RWPE1 (cell line): ENCODE data around the gene NOL4L.

Experiments
- CTCF ChIA-PET: fragments of 350-600 bp; sonication (Branson Sonifier 250); formaldehyde crosslinking; extraction: SDS; loops from one replicate; lab custom pipeline; 2021; lab: Yijun Ruan, JAX
- POLR2A ChIA-PET: fragments of 400-600 bp; formaldehyde crosslinking; extraction: SDS; loops from one replicate; lab custom pipeline; 2020; ENCODE audit warnings: antibody characterized with exemption; ENCODE audit not compliant: low non-redundant PET; lab: Yijun Ruan, JAX
- DNase-seq: peaks from one replicate; pipeline ENCODE4 v3.0.0; 2012; ENCODE audit warnings: low spot score
- H3K27ac ChIP-seq: fragments of 450-650 bp; 2 replicates; pipeline ENCODE4 v1.5.1; 2017
- TF ChIP-seq, protein P1 (sequence below): fragments of 450-650 bp; conservative IDR thresholded peaks from 2 replicates; pipeline ENCODE4 v1.5.1; 2017; ENCODE audit warnings: low read depth, mild to moderate bottlenecking

Gene NOL4L

DNA sequence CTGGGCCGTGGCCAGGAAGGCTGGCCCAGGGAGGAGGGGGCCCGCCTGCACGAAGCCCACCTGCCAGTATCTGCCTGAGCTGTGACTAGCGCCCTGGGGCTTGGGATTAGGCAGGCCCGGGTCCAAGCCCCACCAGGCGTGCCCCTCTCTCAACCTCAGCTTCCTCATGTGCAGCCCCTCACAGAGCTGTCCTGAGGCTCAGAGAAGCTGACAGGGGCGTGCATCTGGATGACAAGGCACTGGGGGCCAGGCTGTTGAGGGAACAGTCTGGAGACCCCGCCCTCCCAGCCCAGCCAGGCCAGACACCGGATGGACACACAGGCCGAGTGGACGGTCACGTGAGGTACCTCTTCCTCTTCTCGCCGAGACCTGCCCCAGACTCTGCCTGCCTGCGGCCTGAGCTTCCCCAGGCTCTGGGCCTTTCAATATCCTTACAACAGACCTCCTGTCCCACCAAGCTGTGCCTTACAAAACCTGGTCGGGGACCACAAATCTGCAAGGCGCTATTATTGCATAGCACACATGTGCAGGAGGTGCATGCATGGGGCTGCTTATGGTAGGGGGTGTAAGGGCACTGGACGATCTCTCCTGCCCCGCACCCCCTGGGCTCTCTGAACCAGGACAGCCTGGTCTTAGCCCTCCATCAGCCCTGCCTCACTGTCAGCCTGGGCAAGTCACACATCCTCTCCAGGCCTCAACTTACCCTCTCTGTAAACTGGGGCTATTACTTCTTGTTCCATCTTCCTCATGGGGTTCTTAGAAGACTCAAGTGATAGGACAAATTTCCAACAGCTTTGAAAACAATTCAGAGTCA is 20.0 kb downstream of the NOL4L start:
- TF ChIP-seq, protein P1, sequence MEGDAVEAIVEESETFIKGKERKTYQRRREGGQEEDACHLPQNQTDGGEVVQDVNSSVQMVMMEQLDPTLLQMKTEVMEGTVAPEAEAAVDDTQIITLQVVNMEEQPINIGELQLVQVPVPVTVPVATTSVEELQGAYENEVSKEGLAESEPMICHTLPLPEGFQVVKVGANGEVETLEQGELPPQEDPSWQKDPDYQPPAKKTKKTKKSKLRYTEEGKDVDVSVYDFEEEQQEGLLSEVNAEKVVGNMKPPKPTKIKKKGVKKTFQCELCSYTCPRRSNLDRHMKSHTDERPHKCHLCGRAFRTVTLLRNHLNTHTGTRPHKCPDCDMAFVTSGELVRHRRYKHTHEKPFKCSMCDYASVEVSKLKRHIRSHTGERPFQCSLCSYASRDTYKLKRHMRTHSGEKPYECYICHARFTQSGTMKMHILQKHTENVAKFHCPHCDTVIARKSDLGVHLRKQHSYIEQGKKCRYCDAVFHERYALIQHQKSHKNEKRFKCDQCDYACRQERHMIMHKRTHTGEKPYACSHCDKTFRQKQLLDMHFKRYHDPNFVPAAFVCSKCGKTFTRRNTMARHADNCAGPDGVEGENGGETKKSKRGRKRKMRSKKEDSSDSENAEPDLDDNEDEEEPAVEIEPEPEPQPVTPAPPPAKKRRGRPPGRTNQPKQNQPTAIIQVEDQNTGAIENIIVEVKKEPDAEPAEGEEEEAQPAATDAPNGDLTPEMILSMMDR: no peak
- DNase-seq: no peak
- CTCF ChIA-PET: interaction anchor here (0.6 to 1.7 kb wide), 3 partner anchors 10 to 270 kb away, joined by 3 to 5 read pairs (median 4); no protein-coding TSS in a partner anchor
- POLR2A ChIA-PET: interaction anchor here (0.6 kb wide), 2 partner anchors 10 to 344 kb away, joined by 3 to 4 read pairs; no protein-coding TSS in a partner anchor
- no peak overlapping the region for H3K27ac ChIP-seq

DNA sequence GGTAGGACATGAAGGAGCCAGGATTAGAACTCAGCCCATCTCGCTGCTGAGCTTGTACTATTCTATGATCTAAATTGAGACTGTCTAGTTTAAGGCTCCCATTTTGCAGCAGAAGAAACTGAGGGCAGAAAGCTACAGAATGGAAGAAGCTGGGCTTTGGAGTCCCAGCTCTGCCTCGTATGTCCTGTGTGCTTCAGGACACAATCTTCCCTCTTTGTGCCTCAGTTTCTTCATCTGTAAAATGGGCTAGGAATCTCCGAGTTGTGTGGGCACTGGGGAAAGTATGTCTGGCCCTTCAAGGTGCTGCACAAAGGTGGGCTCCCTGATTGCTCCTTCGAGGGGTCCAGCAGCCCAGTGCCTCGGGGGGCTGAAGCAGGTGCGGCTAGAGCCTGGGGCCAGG is 20.7 kb downstream of the NOL4L start:
- ChIA-PET CTCF (interaction anchor here (0.6 to 1.7 kb wide), 2 partner anchors 88 to 270 kb away, joined by 3 to 4 read pairs; no protein-coding TSS in a partner anchor), POLR2A (no interaction called here)
- no peak overlapping the region for H3K27ac ChIP-seq
- TF ChIP-seq, protein P1: no peak
- no peak for DNase-seq

DNA sequence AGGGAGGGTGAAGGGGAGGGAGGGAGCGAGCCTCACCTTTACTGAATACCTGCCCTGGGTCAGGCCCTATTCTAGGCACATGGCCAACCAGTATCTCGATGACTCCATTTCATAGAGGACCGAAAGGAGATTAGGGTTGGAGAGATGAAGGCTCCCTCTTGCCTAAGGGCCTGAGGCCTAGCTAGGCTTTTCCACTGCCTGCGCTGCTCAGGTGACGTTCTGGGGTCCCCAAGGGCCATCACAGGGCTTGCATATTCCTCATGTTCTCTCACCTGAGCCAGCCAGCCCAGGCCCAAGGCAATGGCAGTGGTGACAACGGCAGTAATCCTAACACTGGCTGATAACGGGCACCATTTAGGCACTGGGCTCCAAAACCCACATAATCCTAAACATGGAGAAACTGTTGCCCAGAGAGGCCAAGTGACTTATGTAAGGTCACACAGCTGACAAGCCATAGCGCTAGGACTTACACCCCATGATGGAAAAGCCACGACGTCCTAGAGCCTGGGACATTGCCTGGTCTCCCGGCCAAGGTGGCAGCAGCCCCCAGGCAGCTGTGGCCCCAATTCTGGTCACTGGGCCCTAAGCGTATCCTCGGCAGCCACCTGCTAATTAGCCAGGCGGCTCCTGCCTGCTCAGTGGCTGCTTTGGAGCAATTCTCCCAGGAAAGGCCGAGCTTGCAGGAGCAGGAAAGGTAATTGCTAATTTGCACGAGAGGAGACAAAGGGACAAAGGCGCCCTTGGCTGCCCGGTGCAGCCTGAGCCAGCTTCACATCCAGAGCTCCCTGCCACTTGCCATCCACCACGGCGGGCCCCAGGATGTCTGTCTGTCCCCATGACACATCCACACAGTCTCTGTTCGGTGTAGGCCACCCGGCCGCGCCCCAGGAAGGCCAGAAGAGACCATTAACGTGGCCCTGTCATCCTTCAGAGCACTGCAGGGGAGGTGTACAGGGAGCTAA is 21.5 kb downstream of the NOL4L start:
- no peak for DNase-seq
- no peak overlapping the region for H3K27ac ChIP-seq
- TF ChIP-seq, protein P1: no peak
- ChIA-PET POLR2A (interaction anchor here (0.5 to 0.6 kb wide), 2 partner anchors 293 to 351 kb away, joined by 4 to 6 read pairs; no protein-coding TSS in a partner anchor), CTCF (interaction anchor here (1.7 kb wide), 1 partner anchor 89 kb away, joined by 4 read pairs; no protein-coding TSS in a partner anchor)

DNA sequence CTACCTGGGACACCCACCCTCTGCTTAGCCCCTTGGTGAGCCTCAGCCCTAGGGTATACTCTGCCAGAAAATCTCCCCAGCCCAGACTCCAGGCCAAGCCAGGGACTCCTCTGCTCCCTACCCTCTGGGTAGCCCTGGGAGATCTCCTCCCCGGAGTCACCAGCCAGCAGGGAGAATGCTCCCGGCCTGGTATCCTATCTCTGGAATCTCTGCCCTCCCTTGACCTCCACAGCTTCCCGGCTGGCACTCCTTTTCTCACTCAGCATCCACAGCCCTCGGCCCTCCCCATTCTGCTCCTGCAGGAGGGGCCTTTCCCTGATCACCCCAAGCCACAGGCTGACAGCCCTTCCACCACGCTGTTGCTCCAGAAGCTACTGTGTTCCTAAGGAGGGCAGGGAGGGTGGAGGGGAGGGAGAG is 22.6 kb downstream of the NOL4L start:
- H3K27ac ChIP-seq: no peak overlapping the region
- CTCF ChIA-PET: no interaction called here
- TF ChIP-seq, protein P1: no peak
- POLR2A ChIA-PET: no interaction called here
- no peak for DNase-seq

DNA sequence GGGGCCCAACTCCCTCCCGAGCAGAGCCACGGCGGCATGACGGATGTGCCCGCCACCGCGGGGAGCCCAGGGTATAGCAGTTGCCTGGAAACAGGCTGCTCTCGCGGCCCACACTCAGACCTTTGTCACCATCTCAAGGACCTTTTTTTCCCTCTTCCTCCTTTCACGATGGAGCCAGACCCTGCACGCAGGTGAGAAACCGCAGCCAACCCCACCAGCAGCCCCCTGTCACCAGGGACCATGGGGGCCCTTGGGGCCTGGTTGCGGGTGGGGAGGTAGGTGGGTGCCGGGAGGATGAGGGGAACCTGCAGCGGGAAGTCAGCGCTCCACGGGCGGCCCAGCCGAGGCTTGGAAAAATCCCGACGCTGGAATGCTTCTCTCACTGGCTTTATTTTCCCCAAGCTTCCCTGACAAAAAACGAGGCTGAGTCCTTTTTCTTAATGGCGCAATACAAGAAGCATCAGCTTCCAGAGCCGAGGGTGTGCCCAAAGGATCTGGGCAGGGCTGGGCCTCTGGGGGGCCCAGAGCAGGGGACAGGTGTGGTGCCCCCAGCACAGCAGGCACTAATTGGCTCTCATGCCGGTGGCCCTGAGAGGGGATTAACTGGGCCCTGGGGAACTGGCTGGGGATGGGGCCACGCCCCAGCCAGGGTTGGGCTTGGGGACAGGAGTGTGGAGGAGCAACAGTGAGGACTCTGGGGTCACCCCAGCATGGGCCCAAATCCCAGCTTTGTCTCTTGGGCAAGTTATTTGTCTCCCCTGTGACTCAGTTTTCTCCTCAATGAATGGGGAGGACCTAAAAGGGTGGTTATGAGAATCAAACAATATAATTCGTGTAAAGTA is 23.9 kb downstream of the NOL4L start:
- TF ChIP-seq, protein P1: no peak
- ChIA-PET CTCF (interaction anchor here (0.5 to 0.6 kb wide), 3 partner anchors 38 to 82 kb away, joined by 3 to 6 read pairs (median 4); no protein-coding TSS in a partner anchor), POLR2A (no interaction called here)
- no peak for DNase-seq
- H3K27ac ChIP-seq: no peak overlapping the region
